OCI-LY1 (cell line): ENCODE measurements around the gene TMEM130.

ENCODE experiments used
- H2AFZ ChIP-seq: fragments of 200-600 bp; sonication (generic), shearing (Covaris generic); 2 replicates; pipeline ENCODE4 v1.6.0; 2014; ENCODE audit warnings: antibody characterized with exemption, mild to moderate bottlenecking, low read length
- H3F3A ChIP-seq: fragments of 200-600 bp; sonication (generic), shearing (Covaris generic); 2 replicates; pipeline ENCODE4 v1.6.0; 2014; ENCODE audit warnings: mild to moderate bottlenecking, antibody characterized with exemption, low read length, moderate library complexity; ENCODE audit not compliant: insufficient read depth
- H3K27ac ChIP-seq: fragments of 200-600 bp; sonication (generic); 2 replicates; pipeline ENCODE4 v1.5.1; 2014; ENCODE audit warnings: low read length, mixed run types, mild to moderate bottlenecking, low read depth; ENCODE audit not compliant: poor library complexity, severe bottlenecking
- H3K27me3 ChIP-seq: fragments of 200-600 bp; sonication (generic); 2 replicates; pipeline ENCODE4 v1.6.0; 2014; ENCODE audit warnings: antibody characterized with exemption, mild to moderate bottlenecking, low read length, moderate library complexity; ENCODE audit not compliant: insufficient read depth
- H3K36me3 ChIP-seq: fragments of 200-600 bp; sonication (generic); 2 replicates; pipeline ENCODE4 v1.6.1; 2014; ENCODE audit warnings: mild to moderate bottlenecking, antibody characterized with exemption, low read length, moderate library complexity, mixed read lengths; ENCODE audit not compliant: insufficient read depth
- H3K4me1 ChIP-seq: fragments of 200-600 bp; sonication (generic); 2 replicates; pipeline ENCODE4 v1.5.1; 2014; ENCODE audit warnings: mild to moderate bottlenecking, low read length, moderate library complexity; ENCODE audit not compliant: insufficient read depth, severe bottlenecking
- H3K4me2 ChIP-seq: fragments of 200-600 bp; sonication (generic), shearing (Covaris generic); 2 replicates; pipeline ENCODE4 v1.6.1; 2014; ENCODE audit warnings: low read length
- H3K4me3 ChIP-seq: fragments of 200-600 bp; sonication (generic); 2 replicates; pipeline ENCODE4 v1.5.1; 2014; ENCODE audit warnings: low read length, low read depth, mild to moderate bottlenecking, mixed read lengths; ENCODE audit not compliant: poor library complexity, severe bottlenecking
- H3K79me2 ChIP-seq: fragments of 200-600 bp; shearing (Covaris generic); 2 replicates; pipeline ENCODE4 v1.6.1; 2016; ENCODE audit warnings: mixed run types, low read length, mixed read lengths; ENCODE audit not compliant: insufficient read depth
- H3K9ac ChIP-seq: fragments of 200-600 bp; sonication (generic), shearing (Covaris generic); 2 replicates; pipeline ENCODE4 v1.6.1; 2014; ENCODE audit warnings: mild to moderate bottlenecking, low read length, mixed read lengths
- H3K9me2 ChIP-seq: fragments of 200-600 bp; sonication (generic), shearing (Covaris generic); 2 replicates; pipeline ENCODE4 v1.6.1; 2014; ENCODE audit warnings: low read depth, mild to moderate bottlenecking, low read length, mixed read lengths
- H3K9me3 ChIP-seq: fragments of 200-600 bp; shearing (Covaris generic); 2 replicates; pipeline ENCODE4 v1.6.1; 2014; ENCODE audit warnings: low read length, mixed read lengths
- H4K20me1 ChIP-seq: fragments of 200-600 bp; sonication (generic), shearing (Covaris generic); 2 replicates; pipeline ENCODE4 v1.6.0; 2016; ENCODE audit warnings: mild to moderate bottlenecking, low read length; ENCODE audit not compliant: insufficient read depth
- EZH2 ChIP-seq: fragments of 200-600 bp; sonication (generic), shearing (Covaris generic); IDR thresholded peaks from 2 replicates; pipeline ENCODE4 v1.8.0; 2017; ENCODE audit warnings: borderline replicate concordance, mixed run types, mild to moderate bottlenecking, antibody characterized with exemption, low read length, moderate library complexity, mixed read lengths
- TF ChIP-seq, protein P1 (sequence below): fragments of 200-600 bp; sonication (generic), shearing (Covaris generic); IDR thresholded peaks from 2 replicates; pipeline ENCODE4 v1.5.1; 2017; ENCODE audit warnings: mild to moderate bottlenecking, antibody characterized with exemption, low read length, moderate library complexity, mixed read lengths

Gene TMEM130

GRCh38 chr7:98807068-98808048, 62.5 kb downstream of the TMEM130 start:
- H3K4me1 ChIP-seq, result no peaks in the 10 kb centered on the region
- no peak overlapping the region for H3K4me2 ChIP-seq

GRCh38 chr7:98805956-98806838, 63.6 kb downstream of the TMEM130 start:
- Histone ChIP-seq H3F3A (no peaks in the 10 kb centered on the region), H3K27me3 (peaks cover 19% of the 10 kb centered on the region), H3K4me2 (no peak overlapping the region), H3K27ac (no peak overlapping the region), H2AFZ (no peak overlapping the region), H3K36me3 (no peaks in the 10 kb centered on the region; the same call in 1 of the 2 replicates), H3K9me3 (peaks cover 1% of the 10 kb centered on the region), H3K9ac (no peak overlapping the region), H3K4me3 (no peak overlapping the region), H3K9me2 (no peaks in the 10 kb centered on the region), H3K4me1 (no peaks in the 10 kb centered on the region), H3K79me2 (no peaks in the 10 kb centered on the region), H4K20me1 (no peaks in the 10 kb centered on the region)
- TF ChIP-seq, protein P1, sequence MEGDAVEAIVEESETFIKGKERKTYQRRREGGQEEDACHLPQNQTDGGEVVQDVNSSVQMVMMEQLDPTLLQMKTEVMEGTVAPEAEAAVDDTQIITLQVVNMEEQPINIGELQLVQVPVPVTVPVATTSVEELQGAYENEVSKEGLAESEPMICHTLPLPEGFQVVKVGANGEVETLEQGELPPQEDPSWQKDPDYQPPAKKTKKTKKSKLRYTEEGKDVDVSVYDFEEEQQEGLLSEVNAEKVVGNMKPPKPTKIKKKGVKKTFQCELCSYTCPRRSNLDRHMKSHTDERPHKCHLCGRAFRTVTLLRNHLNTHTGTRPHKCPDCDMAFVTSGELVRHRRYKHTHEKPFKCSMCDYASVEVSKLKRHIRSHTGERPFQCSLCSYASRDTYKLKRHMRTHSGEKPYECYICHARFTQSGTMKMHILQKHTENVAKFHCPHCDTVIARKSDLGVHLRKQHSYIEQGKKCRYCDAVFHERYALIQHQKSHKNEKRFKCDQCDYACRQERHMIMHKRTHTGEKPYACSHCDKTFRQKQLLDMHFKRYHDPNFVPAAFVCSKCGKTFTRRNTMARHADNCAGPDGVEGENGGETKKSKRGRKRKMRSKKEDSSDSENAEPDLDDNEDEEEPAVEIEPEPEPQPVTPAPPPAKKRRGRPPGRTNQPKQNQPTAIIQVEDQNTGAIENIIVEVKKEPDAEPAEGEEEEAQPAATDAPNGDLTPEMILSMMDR, result no peak
- TF ChIP-seq EZH2, result no peak

More at GRCh38 chr7:98807068-98808048, 62.5 kb downstream of the TMEM130 start:
- Histone ChIP-seq H2AFZ (no peak overlapping the region), H3K79me2 (no peaks in the 10 kb centered on the region), H3K4me3 (no peak overlapping the region), H3K9me2 (no peaks in the 10 kb centered on the region), H3K27ac (no peak overlapping the region), H3K9ac (no peak overlapping the region), H3K9me3 (no peaks in the 10 kb centered on the region), H3F3A (no peaks in the 10 kb centered on the region), H3K36me3 (no peaks in the 10 kb centered on the region), H4K20me1 (no peaks in the 10 kb centered on the region), H3K27me3 (peaks cover 15% of the 10 kb centered on the region; the same call in 1 of the 2 replicates)
- TF ChIP-seq, protein P1, result no peak
- no peak for TF ChIP-seq EZH2

DNA sequence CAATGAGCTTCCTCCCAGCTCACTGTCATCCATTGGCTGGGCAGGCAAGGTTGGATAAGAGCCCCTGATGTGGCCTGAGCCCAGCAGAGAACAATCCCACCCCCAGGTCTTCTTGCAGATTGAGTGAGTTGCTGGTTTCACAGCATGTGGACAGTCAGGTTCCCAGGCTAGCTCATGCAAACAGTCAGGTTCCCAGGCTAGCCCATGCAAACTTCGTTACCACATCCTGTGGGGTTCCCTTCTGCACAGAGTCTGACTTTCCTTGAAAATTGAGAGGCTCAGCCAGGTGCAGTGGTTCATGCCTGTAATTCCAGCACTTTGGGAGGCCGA, 67.1 kb downstream of the TMEM130 start:
- H3K79me2 ChIP-seq, result no peaks in the 10 kb centered on the region
- no peaks in the 10 kb centered on the region for H3K4me1 ChIP-seq
- H3K27me3 ChIP-seq, result peaks cover 28% of the 10 kb centered on the region
- H3K4me2 ChIP-seq, result no peak overlapping the region
- no peak overlapping the region for H2AFZ ChIP-seq
- no peaks in the 10 kb centered on the region; the same call in 1 of the 2 replicates for H3K36me3 ChIP-seq
- no peak for TF ChIP-seq EZH2
- TF ChIP-seq, protein P1, result no peak
- H3K27ac ChIP-seq, result no peak overlapping the region
- H3F3A ChIP-seq, result no peaks in the 10 kb centered on the region
- H3K4me3 ChIP-seq, result no peak overlapping the region
- H3K9me3 ChIP-seq, result peaks cover 10% of the 10 kb centered on the region
- H3K9ac ChIP-seq, result no peak overlapping the region
- H4K20me1 ChIP-seq, result no peaks in the 10 kb centered on the region
- no peaks in the 10 kb centered on the region for H3K9me2 ChIP-seq
